Measurements from ENCODE around the gene IL23A. TPM values are rescaled to one million over a fixed set of nuclear protein-coding genes. Genes with fewer than 3 reads are reported as not detected.

IL23A gene
- total and polyA plus RNA-seq, 2 of the 13 experiments (the other 11 are each of a cell fraction or from before 2014, with no cell fraction given), result 0.33 to 0.35 TPM

DNA sequence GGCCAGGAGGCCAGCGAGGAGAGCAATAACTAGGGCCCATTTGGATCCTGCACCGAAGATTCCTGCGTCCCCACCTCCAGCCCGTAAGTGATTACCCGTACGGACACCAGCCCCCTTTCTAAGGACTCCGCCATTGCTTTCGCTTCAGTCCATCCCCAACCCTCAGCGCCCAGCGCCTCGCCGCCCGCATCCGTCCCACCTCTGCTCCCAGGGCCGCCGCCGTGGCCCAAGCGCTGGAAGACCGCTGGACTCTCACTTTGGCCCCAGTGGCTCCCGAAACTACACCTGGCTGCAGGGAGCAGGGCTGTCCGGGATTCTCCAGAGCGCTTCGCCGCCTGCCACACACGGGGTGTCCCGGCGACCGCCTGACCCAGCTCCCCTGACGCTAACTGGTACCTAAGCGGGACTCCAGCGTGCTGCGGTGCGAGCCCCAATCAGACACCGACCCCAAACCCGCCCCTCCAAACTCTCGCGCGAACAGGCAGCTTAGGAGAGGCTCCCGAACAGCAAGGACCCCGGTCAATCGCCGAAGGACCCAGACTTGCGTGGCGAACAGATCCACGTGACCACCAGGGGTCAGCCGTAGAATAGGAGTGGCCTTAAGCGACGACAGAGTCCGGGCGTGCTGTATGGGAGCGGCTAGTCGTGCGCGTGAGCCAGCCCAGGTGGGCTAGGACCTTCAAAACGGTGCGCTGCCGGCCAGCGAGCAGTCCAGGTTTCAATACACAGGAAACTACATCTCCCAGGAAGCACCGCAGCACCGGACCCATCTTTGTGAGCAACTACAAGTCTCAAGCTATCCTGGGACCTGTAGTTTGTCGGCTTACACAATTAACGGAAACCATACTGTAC, 22.8 kb upstream of the IL23A start, which contains the start of gene CNPY2 (continued):
- TF ChIP-seq ZFP82 (CRISPR knock-in tag; IDR thresholded peaks at IDR 0.05; ENCODE audit: borderline replicate concordance) (no peak), ELF1 (CRISPR knock-in tag; IDR thresholded peaks at IDR 0.05) (peak; percentile 55), NFE2L1 (CRISPR knock-in tag; IDR thresholded peaks at IDR 0.05; ENCODE audit: borderline replicate concordance) (no peak; the same call in 1 of the 2 replicates), AFF4 (CRISPR knock-in tag; IDR thresholded peaks at IDR 0.05) (no peak), TOPORS (CRISPR knock-in tag; IDR thresholded peaks at IDR 0.05) (no peak), ZNF660 (CRISPR knock-in tag; IDR thresholded peaks at IDR 0.05; ENCODE audit: borderline replicate concordance, low read depth) (no peak), ZNF263 (CRISPR knock-in tag; IDR thresholded peaks at IDR 0.05) (peak; percentile 69), SALL2 (CRISPR knock-in tag; IDR thresholded peaks at IDR 0.05) (peak; percentile 73; the same call in 1 of the 2 replicates), MTA1 (CRISPR knock-in tag; IDR thresholded peaks at IDR 0.05; ENCODE audit: borderline replicate concordance) (peak; percentile 75; the same call in 1 of the 2 replicates), PAWR (CRISPR knock-in tag; IDR thresholded peaks at IDR 0.05; ENCODE audit: borderline replicate concordance) (no peak), USF2 (IDR thresholded peaks at IDR 0.05; ENCODE audit: low read depth, low read length) (peak; percentile 76), USF2 (CRISPR knock-in tag; IDR thresholded peaks at IDR 0.05; ENCODE audit: borderline replicate concordance) (peak; percentile 80; the same call in 1 of the 2 replicates), ZBTB3 (CRISPR knock-in tag; IDR thresholded peaks at IDR 0.05; ENCODE audit: borderline replicate concordance, low read depth) (no peak), ZBTB21 (CRISPR knock-in tag; IDR thresholded peaks at IDR 0.05) (no peak), ZNF230 (CRISPR knock-in tag; IDR thresholded peaks at IDR 0.05) (no peak), ZNF484 (CRISPR knock-in tag; IDR thresholded peaks at IDR 0.05; ENCODE audit: borderline replicate concordance, low read depth) (no peak), ZNF788 (CRISPR knock-in tag; IDR thresholded peaks at IDR 0.05; ENCODE audit: borderline replicate concordance) (peak; percentile 95), HDAC6 (IDR thresholded peaks at IDR 0.05; ENCODE audit: low read depth, low read length) (no peak), ELF3 (CRISPR knock-in tag; IDR thresholded peaks at IDR 0.05) (no peak)
- TF ChIP-seq, protein P1, sequence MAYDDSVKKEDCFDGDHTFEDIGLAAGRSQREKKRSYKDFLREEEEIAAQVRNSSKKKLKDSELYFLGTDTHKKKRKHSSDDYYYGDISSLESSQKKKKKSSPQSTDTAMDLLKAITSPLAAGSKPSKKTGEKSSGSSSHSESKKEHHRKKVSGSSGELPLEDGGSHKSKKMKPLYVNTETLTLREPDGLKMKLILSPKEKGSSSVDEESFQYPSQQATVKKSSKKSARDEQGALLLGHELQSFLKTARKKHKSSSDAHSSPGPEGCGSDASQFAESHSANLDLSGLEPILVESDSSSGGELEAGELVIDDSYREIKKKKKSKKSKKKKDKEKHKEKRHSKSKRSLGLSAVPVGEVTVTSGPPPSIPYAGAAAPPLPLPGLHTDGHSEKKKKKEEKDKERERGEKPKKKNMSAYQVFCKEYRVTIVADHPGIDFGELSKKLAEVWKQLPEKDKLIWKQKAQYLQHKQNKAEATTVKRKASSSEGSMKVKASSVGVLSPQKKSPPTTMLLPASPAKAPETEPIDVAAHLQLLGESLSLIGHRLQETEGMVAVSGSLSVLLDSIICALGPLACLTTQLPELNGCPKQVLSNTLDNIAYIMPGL (CRISPR knock-in tag; IDR thresholded peaks at IDR 0.05; ENCODE audit: borderline replicate concordance in 1 of 2, low read depth in 1 of 2), result peak; percentile 88 to 93

Data from HepG2 (cell line).